ENCODE results near the gene ABTB2.

The ABTB2 gene

GRCh38 chr11:34120651-34121050 is 237.2 kb downstream of the ABTB2 start:
- peaks cover 49 to 88% of the 10 kb centered on the region in 2 donors for H3K36me3 ChIP-seq (ENCODE audit: control insufficient read depth in 1 of 2, insufficient read depth in 2 of 2, low read length in 2 of 2)
- no peaks in the 10 kb centered on the region for H3K27me3 ChIP-seq (ENCODE audit: control insufficient read depth in 1 of 2, insufficient read depth in 2 of 2, low read length in 2 of 2)
- no peak overlapping the region for H3K4me3 ChIP-seq (ENCODE audit: low read depth in 1 of 2, low read length in 2 of 2)
- H3K9ac ChIP-seq (ENCODE audit: low read depth in 1 of 2, low read length in 2 of 2) = no peak overlapping the region
- no peaks in the 10 kb centered on the region for H3K4me1 ChIP-seq (ENCODE audit: control insufficient read depth in 1 of 2, insufficient read depth in 2 of 2, low read length in 2 of 2)
- no peak overlapping the region for H3K27ac ChIP-seq (ENCODE audit: low read depth, low read length)
- H3K9me3 ChIP-seq (ENCODE audit: control insufficient read depth in 1 of 2, low read length in 2 of 2) = no peaks in the 10 kb centered on the region

DNA sequence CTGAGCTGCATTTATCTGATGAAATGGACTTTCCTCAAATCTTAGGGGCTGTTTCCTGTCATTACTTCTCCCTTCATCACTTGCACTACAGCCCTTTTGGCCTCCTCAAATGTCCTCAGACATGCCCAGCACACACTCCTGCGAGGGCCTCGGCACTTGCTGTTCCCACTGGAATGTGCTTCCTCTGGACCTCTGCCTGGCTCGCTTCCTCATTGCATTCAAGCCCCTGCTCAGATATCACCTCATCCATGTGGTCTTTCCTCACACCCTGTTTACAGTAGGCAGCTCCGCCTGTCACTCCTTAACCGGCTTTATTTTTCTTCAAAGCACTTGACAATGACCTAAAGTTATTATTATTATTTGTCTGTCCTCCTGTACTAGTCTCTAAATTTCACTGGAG is 243.3 kb downstream of the ABTB2 start:
- Histone ChIP-seq H3K4me1 (ENCODE audit: control insufficient read depth in 1 of 2, insufficient read depth in 2 of 2, low read length in 2 of 2) (no peaks in the 10 kb centered on the region), H3K36me3 (ENCODE audit: control insufficient read depth in 1 of 2, insufficient read depth in 2 of 2, low read length in 2 of 2) (peaks cover 60 to 89% of the 10 kb centered on the region in 2 donors), H3K27me3 (ENCODE audit: control insufficient read depth in 1 of 2, insufficient read depth in 2 of 2, low read length in 2 of 2) (no peaks in the 10 kb centered on the region), H3K27ac (ENCODE audit: low read depth, low read length) (no peak overlapping the region), H3K9me3 (ENCODE audit: control insufficient read depth in 1 of 2, low read length in 2 of 2) (no peaks in the 10 kb centered on the region), H3K4me3 (ENCODE audit: low read depth in 1 of 2, low read length in 2 of 2) (no peak overlapping the region), H3K9ac (ENCODE audit: low read depth in 1 of 2, low read length in 2 of 2) (no peak overlapping the region)

DNA sequence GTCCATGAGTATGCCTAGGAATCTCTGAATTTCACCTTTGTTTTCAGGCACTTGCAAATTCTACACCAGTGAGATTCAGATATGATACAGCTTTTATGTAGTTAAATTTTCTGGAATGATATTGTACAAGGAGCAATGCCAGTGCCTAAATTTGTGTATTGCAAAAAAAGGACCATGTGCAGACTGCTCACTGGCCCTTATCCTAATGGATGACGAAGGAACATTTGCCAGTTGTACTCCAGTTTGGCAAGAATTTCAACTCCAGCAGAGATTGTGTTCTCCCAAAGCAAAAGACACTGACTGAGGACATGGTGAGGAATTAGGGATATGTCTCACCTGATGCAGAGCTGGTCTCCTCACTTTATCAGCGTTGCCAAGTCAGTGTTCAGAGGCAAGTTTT is 243.8 kb downstream of the ABTB2 start:
- no peak overlapping the region for H3K27ac ChIP-seq (ENCODE audit: low read depth, low read length)
- H3K4me1 ChIP-seq (ENCODE audit: control insufficient read depth in 1 of 2, insufficient read depth in 2 of 2, low read length in 2 of 2) = no peaks in the 10 kb centered on the region
- H3K36me3 ChIP-seq (ENCODE audit: control insufficient read depth in 1 of 2, insufficient read depth in 2 of 2, low read length in 2 of 2) = peaks cover 60 to 89% of the 10 kb centered on the region in 2 donors
- H3K27me3 ChIP-seq (ENCODE audit: control insufficient read depth in 1 of 2, insufficient read depth in 2 of 2, low read length in 2 of 2) = no peaks in the 10 kb centered on the region
- H3K4me3 ChIP-seq (ENCODE audit: low read depth in 1 of 2, low read length in 2 of 2) = no peak overlapping the region
- no peaks in the 10 kb centered on the region for H3K9me3 ChIP-seq (ENCODE audit: control insufficient read depth in 1 of 2, low read length in 2 of 2)
- H3K9ac ChIP-seq (ENCODE audit: low read depth in 1 of 2, low read length in 2 of 2) = no peak overlapping the region

- no peaks in the 10 kb centered on the region for H3K27me3 ChIP-seq (ENCODE audit: control insufficient read depth in 1 of 2, insufficient read depth in 2 of 2, low read length in 2 of 2)
Observed at GRCh38 chr11:34111722-34112270, 246.0 kb downstream of the ABTB2 start.

GRCh38 chr11:34105957-34106504 is 251.8 kb downstream of the ABTB2 start:
- Histone ChIP-seq H3K9ac (ENCODE audit: low read depth in 1 of 2, low read length in 2 of 2) (peak overlapping the region; percentile 94 to 97), H3K27me3 (ENCODE audit: control insufficient read depth in 1 of 2, insufficient read depth in 2 of 2, low read length in 2 of 2) (no peaks in the 10 kb centered on the region), H3K9me3 (ENCODE audit: control insufficient read depth in 1 of 2, low read length in 2 of 2) (no peaks in the 10 kb centered on the region), H3K27ac (ENCODE audit: low read depth, low read length) (peak overlapping the region; percentile 70), H3K36me3 (ENCODE audit: control insufficient read depth in 1 of 2, insufficient read depth in 2 of 2, low read length in 2 of 2) (peaks cover 5 to 27% of the 10 kb centered on the region in 2 donors), H3K4me1 (ENCODE audit: control insufficient read depth in 1 of 2, insufficient read depth in 2 of 2, low read length in 2 of 2) (peaks cover 15 to 18% of the 10 kb centered on the region in 2 donors), H3K4me3 (ENCODE audit: low read depth in 1 of 2, low read length in 2 of 2) (peak overlapping the region; percentile 95 to 99)

More at GRCh38 chr11:34111722-34112270, 246.0 kb downstream of the ABTB2 start:
- Histone ChIP-seq H3K9ac (ENCODE audit: low read depth in 1 of 2, low read length in 2 of 2) (no peak overlapping the region), H3K4me1 (ENCODE audit: control insufficient read depth in 1 of 2, insufficient read depth in 2 of 2, low read length in 2 of 2) (peaks cover under 1% of the 10 kb centered on the region in 2 donors), H3K36me3 (ENCODE audit: control insufficient read depth in 1 of 2, insufficient read depth in 2 of 2, low read length in 2 of 2) (peaks cover 45 to 78% of the 10 kb centered on the region in 2 donors), H3K27ac (ENCODE audit: low read depth, low read length) (no peak overlapping the region), H3K9me3 (ENCODE audit: control insufficient read depth in 1 of 2, low read length in 2 of 2) (no peaks in the 10 kb centered on the region), H3K4me3 (ENCODE audit: low read depth in 1 of 2, low read length in 2 of 2) (no peak overlapping the region)

DNA sequence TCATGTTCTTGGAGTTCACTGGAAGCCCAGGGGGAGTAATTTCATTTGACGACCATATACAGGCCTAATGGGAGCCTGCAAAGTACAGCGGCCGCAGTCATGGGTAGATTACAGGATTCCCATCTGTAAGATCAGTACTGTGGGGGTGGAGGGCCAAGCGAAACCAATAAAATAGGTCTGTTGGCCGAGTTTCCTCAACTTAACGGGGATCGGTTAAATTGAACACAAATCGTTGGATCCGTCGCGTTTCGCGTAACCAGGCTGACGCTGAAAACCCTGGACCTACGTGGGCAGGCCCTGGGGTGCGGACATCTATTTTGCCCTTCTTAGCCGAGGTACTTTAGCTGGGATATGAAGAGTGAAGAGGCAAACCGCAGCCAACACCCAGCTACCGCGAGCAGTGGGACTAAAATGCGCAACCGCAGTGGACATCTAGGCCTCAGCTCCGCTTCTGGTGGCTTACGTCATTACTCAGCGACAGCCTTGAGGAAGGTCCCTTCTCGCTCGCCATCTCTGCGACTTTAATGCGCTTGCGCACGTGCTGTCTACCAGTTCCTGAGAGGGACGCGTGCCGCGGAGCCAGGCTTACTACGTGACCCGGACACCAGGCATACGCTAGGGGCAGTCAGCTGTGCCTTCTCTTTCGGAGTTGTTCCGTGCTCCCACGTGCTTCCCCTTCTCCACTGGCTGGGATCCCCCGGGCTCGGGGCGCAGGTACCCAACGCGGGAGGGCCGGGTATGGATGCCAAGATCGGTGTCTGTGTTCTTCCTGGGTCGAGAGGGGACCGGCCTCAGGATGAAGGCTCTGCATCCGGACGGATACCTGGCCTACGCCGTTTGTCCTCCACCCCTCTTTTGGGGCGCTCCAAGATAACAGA is 252.5 kb downstream of the ABTB2 start, which contains the start of gene NAT10:
NAT10 (plus strand) TSS at position 551 of the 878 bp plus-strand sequence. CDS start 2,597 bp downstream, outside the sequence.
- Histone ChIP-seq H3K27ac (ENCODE audit: low read depth, low read length) (peak within 1 kb of the TSS; percentile 70), H3K9ac (ENCODE audit: low read depth in 1 of 2, low read length in 2 of 2) (peak within 1 kb of the TSS; percentile 94 to 97), H3K9me3 (ENCODE audit: control insufficient read depth in 1 of 2, low read length in 2 of 2) (no peaks in the 10 kb centered on the region), H3K4me1 (ENCODE audit: control insufficient read depth in 1 of 2, insufficient read depth in 2 of 2, low read length in 2 of 2) (peaks cover 15 to 18% of the 10 kb centered on the region in 2 donors), H3K4me3 (ENCODE audit: low read depth in 1 of 2, low read length in 2 of 2) (peak within 1 kb of the TSS; percentile 95 to 99), H3K27me3 (ENCODE audit: control insufficient read depth in 1 of 2, insufficient read depth in 2 of 2, low read length in 2 of 2) (no peaks in the 10 kb centered on the region), H3K36me3 (ENCODE audit: control insufficient read depth in 1 of 2, insufficient read depth in 2 of 2, low read length in 2 of 2) (peaks cover 7 to 28% of the 10 kb centered on the region in 2 donors)

GRCh38 chr11:34104680-34105078 is 253.1 kb downstream of the ABTB2 start:
- H3K9me3 ChIP-seq (ENCODE audit: control insufficient read depth in 1 of 2, low read length in 2 of 2) = no peaks in the 10 kb centered on the region
- H3K36me3 ChIP-seq (ENCODE audit: control insufficient read depth in 1 of 2, insufficient read depth in 2 of 2, low read length in 2 of 2) = peaks cover 12 to 28% of the 10 kb centered on the region in 2 donors
- peak overlapping the region; percentile 70 for H3K27ac ChIP-seq (ENCODE audit: low read depth, low read length)
- H3K4me3 ChIP-seq (ENCODE audit: low read depth in 1 of 2, low read length in 2 of 2) = peak overlapping the region; percentile 95 to 99
- H3K27me3 ChIP-seq (ENCODE audit: control insufficient read depth in 1 of 2, insufficient read depth in 2 of 2, low read length in 2 of 2) = no peaks in the 10 kb centered on the region
- peaks cover 15 to 18% of the 10 kb centered on the region in 2 donors for H3K4me1 ChIP-seq (ENCODE audit: control insufficient read depth in 1 of 2, insufficient read depth in 2 of 2, low read length in 2 of 2)
- peak overlapping the region; percentile 94 to 97 for H3K9ac ChIP-seq (ENCODE audit: low read depth in 1 of 2, low read length in 2 of 2)
